HG02798 (cell line): Measurements from ENCODE around the gene MMP21.

Experiments used
- ATAC-seq: cut with Tn5 transposase; IDR thresholded peaks from one replicate; pipeline ENCODE4 v1.9.1; 2021; ENCODE audit warnings: mild to moderate bottlenecking; ENCODE audit not compliant: unreplicated experiment, poor library complexity

The MMP21 gene

GRCh38 chr10:125792342-125793300, 17.0 kb upstream of the MMP21 start:
- ATAC-seq = no peak

DNA sequence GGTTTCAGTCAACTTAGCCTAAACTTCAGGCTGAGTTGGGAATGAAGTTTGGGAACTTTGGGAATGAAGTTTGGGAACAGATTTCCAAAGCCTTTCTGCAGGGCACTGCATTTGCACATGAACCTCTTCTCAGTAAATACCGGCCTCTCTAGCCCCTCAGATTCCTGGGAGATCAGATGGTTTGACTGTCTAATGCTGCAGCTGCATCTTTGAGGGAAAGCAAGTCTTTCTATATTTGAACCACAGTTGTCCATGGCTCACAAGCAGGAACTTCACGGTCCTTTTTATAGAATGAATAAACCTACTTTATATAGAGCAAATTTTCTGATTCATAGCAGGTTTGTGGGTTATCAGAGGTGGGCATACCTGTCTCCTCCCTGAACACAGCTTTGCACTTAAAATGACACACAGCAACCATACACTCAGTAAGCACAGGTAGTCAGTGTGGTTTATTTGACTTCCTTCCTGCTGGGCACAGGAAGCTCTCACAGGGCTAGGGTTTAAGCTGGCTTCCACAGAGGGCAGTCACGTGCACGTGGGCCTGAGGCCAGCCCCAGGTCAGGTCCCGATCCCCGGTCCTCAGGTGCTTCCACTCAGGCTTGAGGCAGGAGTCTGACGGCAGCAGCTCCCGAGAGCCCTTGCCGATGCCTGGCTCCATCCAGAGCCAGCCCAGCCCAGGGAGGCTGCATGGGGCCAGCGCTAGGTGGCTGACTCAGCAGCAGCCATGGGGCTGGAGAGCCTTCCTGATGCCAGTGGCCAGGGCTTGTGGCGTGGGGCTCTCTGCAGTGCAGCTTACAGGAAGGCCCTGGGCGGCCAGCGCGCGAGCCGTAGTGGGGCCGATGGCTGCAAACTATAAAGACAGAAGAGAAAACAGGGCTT, 12.8 kb upstream of the MMP21 start:
- ATAC-seq = no peak

DNA sequence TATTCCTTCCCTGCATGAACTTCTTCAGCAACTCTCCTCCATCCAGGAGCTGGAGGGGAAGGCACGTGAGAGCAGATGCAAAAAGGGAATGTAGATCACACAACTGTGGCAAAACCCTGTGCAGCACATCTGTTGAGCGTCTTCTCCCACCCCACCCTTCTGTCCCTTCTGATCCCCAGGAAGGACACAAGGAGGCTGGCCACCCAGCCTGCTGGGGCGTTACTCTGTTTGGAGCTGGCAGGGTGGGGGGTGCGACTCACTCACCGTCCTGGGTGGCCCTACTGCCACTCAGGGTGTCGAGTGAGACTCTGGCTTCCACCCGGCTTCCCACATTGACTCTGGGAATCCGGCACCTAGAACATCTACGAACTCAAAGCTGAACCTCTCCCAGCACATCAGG, 10.2 kb upstream of the MMP21 start:
- ATAC-seq = no peak

GRCh38 chr10:125783957-125784356, 8.3 kb upstream of the MMP21 start:
- peak; percentile 71 for ATAC-seq

DNA sequence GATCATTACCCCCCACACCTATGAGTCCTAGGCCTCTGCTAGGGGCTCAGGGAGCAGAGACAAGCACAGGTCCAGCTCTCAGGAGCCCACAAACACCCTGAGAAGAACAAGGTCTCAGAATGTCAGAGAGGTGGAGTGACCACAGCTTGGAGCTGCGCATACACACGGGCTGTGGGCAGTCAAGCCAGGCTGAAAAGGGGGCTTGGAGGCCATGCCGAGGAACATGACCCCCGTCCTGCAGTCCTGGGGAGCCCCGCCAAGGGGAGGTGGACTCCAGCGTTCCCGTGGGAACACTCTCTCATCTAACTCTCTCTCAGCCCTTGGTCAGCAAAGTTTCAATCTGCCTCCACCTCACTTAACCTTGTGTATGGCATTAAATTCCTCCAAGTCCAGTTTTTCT, 7.8 kb upstream of the MMP21 start:
- ATAC-seq = no peak

- ATAC-seq = no peak
These were observed 7.0 kb upstream of the MMP21 start for GRCh38 chr10:125782616-125783015.

DNA sequence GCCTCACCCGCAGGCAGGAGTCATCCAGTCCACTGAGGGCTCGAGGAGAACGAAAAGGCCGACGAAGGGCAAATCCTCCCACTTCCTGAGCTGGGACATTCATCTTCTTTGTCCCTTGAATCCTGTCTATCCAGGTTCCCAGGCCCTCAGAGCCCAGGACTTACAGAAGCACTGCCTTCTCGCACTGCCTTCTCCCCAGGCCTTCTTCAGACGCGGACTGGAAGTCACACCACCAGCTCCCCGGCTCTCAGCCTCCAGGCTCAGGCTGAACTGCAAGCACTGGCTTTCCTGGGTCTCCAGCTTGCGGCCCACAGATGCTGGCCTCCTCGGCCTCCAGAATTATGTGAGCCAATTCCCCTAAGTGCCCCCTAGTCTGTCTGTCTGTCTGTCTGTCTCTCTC, 6.4 kb upstream of the MMP21 start:
- ATAC-seq = no peak

DNA sequence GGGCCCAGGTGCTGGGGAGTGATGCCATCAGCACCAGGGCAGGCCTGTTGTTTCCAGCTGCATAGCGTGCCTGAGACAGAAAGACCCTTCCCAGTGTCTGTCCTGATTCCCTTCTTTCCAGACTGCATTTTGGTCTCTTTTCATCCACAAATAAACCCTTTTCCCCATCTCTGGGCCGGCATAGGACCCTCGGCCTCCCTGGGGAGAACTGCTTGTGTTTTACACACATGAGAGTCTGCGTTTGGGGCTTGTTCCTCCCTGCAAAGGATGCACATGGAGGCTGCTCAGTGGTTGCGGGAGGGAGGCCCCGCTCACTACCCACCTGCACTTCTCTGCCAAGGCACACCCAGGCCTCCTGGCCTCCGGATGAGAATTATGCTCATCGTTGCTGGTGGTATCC, 5.8 kb upstream of the MMP21 start:
- ATAC-seq = no peak

DNA sequence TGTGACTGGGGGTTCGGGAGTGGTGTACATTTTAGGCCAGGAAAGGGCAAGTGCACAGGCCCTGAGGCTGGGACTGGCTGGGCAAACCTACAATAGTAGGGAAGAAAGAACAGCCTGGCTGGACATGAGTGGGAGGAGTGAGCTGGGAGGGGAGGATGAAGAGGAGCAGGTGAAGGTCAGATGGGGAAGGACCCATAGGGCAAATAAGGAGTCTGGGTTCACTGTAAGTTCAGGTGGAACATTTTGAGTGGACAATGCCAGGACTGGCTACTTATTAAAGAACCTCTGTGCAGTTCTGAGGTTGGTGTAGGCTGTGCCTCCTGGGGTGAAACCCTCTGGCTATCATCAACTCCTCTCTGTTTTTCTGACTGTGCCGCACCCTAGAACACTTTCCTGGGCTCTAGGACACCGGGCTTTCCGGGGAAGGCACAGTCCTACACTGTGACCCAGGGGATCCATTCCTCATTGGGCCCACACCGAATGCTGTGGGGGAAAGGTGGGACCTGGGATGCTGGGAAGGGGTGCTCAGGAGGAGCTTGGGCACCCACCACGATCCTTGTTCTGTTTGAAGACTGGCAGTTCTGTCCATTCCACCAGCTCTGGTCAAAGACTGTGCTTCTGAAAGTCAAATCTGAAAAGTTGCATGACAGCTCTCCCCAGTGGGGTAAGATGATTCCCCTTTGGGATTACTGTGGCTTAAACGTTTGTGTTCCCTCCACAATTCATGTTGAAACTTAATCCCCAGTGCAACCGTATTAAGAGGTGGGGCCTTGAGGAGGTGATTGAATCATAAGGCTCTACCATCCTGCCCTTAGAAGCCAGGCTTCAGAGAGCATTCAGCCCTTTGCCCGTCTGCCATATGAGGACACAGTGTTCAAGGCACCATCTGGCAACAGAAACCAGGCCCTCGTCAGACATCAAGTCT, 4.0 kb upstream of the MMP21 start:
- ATAC-seq = no peak

GRCh38 chr10:125778556-125778955, 2.9 kb upstream of the MMP21 start:
- ATAC-seq = no peak

GRCh38 chr10:125777806-125778205, 2.2 kb upstream of the MMP21 start:
- no peak for ATAC-seq

GRCh38 chr10:125774581-125775191, 935 bp downstream of the MMP21 start:
- no peak for ATAC-seq

DNA sequence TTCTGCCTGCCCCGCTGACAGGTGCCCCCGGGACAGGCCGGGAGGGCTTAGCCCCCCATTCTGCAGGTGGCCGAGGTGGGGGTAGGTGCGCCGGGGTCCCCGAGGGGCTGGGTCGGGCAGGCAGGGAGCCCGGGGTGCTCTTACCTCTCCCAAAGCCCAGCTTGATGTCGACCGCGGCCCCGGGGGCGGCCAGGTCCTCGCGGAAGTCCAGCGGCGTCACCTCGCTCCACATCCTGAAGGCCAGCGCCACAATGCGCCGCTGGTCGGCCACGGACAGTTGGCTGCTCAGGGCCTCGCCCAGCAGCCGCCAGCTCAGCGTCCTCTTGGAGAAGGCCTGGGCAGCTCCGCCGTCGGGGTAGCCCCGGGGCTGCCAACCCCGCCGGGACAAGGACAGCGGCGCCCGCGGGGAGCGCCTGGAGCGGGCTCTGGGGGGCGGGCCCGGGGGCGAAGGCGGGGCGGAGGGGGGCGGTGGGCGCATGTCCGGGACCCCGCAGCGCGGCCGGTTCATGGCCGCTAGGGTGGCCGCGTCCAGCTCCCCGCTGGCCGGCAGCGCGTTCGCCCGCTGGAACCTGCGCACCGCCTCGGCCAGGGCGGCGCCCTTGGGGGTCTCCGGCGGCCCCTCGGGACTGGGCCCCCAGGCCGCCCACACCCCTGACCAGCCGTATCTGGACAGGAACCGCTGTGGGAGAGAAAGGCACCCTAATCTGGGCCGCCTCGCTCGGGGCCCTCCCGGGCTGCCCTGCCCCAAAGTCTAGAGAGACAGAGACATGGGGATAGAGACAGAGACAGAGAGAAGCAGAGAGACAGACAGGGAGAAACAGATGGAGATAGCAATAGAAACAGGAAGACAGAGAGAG, 1.7 kb downstream of the MMP21 start:
- ATAC-seq = no peak

DNA sequence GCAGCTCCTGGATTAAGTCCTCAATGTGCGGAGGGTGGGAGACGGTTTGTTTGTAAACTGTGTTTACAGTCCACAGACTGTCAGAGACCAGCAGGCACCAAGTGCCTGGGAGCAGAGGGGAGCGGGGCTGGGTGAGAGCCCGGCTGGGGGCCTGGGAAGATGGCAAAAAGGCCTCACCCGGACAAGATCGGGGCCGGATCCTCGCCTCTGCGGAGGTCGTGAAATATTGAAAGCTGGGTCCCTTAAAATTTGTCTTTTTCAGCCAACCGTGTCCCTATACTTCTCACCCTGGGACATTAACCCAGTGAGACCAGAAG, 2.8 kb downstream of the MMP21 start:
- no peak for ATAC-seq

DNA sequence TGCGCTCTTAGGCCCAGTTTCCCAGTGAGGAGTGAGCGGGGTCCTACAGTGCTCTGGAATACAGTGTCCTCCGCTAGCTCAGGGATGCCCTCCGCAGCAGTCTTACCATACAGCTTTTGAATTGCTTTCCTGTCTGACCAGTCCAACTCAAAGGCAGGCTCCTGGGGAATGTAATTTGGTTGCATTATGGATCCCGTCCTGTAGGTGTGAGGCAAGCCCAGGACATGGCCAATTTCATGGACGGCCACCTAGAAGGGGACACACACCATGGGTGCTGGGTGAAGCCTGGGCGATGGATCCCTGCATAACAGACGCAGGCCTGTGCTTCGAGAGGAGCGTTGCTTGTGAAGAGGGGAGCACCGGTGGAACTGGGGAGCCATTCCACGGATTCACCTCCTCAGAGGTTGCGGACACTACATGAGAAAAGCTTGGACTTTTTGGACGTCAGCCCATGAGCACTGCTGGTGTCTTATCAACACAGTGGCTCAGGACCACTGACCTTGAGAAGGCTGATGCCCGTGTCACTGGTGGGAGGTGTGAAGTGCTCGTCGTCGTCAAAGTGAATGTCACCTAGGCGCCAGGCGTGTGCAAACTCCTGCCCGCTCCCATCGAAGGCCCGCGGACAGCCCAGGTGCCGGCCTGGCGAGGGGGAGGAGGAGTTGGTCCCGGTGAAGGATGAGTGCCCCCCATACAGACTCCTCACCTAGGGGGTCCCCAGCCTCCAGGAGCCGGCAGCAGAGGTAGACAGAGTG, 3.3 kb downstream of the MMP21 start:
- ATAC-seq = no peak

DNA sequence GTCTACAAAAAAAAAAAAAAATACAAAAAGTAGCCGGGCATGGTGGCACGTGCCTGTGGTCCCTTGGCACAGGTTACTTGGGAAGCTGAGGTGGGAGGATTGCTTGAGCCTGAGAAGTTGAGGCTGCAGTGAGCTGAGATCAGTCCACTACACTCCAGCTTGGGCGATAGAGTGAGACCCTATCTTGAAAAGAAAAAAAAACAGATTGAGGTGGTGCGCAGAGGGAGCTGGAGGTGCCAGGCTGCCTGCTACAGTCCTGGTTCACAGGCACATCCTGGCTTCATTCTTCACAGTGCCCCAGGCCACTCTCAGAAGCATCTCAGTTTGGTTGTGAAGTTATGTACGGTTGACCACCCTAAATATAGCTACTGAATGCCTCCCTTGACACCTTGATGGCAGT, 4.8 kb downstream of the MMP21 start:
- no peak for ATAC-seq

DNA sequence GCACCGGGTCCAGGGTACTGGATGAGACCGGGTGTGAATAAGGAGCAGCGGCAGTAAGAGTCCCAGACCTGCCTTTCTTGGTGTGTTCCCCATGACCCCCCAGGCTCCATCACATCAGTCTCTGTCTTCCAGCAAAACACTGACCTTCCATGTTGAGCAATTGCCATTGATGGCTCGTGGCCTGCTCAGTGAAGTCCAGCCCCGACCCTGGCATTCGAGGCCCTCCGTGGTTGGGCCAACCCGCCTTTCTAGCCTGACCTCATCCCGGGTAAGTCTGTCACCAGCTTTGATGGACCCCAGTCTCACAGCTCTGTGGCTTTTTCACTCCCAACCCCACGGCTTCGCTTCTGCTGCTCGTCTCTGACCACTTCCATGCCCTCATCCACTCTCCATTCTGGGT, 6.4 kb downstream of the MMP21 start:
- ATAC-seq = no peak

GRCh38 chr10:125768219-125768855, 7.3 kb downstream of the MMP21 start:
- ATAC-seq = no peak
